ENCODE data around the gene NXF2B.
"Not testable (repeated sequence)": the region's sequence is repeated elsewhere in the genome, so short reads cannot be mapped to it uniquely, and the experiment has no call there.

The NXF2B gene, protein sequence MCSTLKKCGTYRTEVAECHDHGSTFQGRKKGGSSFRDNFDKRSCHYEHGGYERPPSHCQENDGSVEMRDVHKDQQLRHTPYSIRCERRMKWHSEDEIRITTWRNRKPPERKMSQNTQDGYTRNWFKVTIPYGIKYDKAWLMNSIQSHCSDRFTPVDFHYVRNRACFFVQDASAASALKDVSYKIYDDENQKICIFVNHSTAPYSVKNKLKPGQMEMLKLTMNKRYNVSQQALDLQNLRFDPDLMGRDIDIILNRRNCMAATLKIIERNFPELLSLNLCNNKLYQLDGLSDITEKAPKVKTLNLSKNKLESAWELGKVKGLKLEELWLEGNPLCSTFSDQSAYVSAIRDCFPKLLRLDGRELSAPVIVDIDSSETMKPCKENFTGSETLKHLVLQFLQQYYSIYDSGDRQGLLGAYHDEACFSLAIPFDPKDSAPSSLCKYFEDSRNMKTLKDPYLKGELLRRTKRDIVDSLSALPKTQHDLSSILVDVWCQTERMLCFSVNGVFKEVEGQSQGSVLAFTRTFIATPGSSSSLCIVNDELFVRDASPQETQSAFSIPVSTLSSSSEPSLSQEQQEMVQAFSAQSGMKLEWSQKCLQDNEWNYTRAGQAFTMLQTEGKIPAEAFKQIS

DNA sequence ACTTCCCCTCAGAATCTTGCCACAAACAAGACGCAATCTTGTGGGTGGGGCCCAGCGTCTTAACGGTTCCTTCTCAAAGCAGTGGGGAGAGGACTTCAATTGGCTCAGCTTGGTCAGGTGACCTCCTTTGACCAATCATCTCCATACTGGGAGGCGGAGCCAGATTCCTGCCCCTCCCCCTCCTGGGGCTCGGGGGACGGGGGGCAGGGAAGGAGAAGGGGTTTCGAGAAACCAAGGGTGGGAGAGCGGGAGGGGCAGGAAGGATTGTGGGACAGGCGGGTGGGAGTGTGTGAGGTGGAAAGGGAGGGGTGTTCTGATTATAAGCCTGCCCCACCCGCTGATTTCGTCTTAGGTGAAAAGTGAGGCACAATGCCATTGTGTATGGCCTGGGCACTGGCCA, at the start of gene NXF2B:
Gene NXF2B (minus strand): TSS at position 101 of the 400 bp plus-strand sequence. CDS start 59,972 bp downstream, outside the sequence.
- DNase-seq: not testable (repeated sequence)

DNA sequence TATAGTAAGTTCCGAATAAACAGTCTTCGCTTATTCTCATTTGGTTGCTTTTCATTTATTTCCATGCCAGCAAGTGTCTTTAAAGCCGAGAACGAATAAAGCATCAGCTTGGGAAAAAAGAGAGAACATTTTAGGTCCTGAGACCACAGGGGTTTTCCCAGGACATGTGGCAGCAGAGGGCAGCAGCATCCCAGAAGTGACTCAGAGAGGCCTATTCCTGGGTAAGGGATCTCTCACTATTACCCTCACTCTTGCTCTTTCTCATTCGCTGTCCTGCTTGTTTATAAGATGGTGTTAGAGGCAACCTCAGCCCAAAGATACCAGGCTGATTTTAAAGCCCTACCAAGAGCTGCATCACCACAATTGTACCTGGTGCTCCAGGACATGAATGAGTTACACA, 39.0 kb upstream of the NXF2B start:
- DNase-seq: not testable (repeated sequence)

DNA sequence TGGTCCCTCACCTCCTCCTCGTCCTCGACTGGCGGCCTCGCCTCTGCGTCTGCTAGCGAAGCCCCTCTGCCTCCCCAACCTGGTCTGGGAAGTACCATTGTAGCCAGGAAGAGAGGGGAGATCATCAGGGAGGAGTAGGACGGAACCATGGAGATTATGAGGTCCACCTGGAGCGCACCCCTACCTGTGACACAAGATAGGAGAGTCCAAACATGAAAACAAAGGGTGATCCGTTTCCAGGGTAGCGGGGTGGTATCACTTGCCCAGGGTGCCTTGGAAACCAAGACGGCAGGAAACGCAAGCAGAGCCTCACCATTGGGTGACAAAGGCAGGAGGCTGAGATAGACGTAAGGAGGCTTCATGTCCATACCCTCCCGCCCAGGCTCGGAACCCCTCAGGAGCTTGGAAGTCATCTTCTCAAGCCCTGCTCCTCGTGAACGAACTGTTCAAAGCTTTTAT, 32.0 kb upstream of the NXF2B start, which contains the start of gene TCP11X2:
Gene TCP11X2 (minus strand): TSS at position 51 of the 459 bp plus-strand sequence.
- not testable (repeated sequence) for DNase-seq

DNA sequence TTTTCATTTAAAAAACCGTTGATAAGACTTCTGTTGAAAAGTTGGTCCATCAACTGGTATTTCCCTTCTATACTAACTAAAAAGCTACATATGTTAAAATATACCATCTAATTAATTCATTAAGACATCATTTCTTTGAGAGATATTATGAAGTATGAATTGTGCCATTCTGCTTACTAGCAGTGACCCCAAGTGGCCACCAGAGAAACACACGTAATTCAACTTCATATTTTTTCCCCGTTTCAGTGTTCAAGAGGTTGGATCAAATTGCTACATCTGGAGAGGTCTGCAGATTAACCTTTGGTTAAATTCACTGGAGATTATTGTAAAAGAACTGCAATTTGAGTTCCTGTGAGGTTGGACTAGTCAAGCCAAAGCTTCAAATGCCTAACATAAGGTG, 30.4 kb upstream of the NXF2B start:
- DNase-seq: not testable (repeated sequence)

DNA sequence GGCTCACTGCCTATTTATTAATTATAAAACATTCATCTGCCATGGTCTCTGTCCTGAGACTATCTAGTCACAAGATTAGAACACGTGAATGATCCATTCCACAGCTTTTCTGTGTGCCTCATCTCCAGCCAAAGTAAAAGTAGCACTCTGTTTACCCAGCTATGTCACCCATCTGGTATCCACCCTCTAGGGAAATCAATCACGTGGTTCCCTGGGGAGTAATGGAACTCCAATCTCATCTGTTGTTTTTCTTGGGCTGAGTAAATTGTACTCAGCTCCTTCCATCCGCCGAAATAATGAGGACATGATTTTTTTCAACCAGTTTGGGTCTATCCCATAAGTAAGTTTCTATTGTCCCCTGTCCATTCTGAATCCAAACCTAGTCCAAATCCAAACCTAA, 18.8 kb upstream of the NXF2B start:
- not testable (repeated sequence) for DNase-seq

DNA sequence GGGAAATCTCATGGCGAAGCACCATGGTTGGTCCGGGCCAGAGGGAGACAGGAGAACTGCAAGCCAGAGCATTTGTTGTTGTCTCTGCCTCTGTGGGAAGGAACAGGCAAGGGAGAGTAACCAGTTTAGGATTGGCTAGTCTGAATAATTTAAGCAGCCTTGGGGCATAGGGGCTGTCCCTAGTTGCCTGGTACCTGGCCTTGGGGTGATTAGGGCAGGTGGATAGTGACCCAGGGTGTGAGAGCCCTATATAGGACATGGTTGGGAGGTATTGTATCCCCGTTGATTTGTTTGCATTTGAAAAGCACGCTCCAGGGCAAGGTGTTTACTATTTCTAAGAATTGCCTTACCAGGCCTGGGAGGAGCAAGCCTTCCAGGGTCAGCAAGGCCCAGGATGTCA, 25.3 kb downstream of the NXF2B start:
- not testable (repeated sequence) for DNase-seq

DNA sequence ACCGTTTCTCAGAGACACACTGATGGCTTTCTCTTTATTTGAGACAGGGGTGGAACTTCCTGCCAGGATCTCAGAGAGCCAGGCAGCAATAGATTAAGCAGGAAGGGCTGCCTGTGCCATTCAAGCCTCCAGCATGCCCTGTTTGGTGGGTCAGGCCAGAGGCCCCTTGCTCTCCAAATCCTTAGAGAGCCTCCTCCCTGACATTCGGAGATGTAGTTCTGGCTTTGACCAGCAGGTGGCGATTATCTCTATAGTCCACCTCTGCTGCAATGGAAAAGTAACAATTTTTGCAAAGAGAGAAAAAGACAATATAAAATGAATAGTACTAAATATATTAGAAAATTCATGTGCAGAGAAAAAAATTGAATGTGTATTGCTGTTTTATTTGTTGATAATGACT, 93.9 kb downstream of the NXF2B start:
- peak; percentile 59 for DNase-seq

DNA sequence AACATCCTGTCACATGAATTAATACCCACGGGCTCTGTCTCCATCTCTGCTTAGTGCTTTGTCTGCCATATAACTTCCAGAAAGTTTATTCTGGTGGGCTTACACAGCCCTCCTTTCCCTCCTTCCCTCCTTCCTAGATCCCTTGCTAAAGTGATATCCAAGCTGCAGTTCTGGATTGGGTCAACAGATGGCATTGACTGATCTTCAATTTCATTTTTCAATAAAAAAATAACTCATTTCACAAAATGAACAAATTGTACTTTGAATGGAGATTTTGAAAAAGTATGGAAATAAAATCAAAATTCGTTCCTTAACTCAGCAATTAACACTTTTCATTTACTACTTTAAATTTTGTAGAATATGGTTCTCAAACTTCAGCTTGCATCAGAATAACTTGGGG, 97.9 kb downstream of the NXF2B start:
- no peak for DNase-seq

DNA sequence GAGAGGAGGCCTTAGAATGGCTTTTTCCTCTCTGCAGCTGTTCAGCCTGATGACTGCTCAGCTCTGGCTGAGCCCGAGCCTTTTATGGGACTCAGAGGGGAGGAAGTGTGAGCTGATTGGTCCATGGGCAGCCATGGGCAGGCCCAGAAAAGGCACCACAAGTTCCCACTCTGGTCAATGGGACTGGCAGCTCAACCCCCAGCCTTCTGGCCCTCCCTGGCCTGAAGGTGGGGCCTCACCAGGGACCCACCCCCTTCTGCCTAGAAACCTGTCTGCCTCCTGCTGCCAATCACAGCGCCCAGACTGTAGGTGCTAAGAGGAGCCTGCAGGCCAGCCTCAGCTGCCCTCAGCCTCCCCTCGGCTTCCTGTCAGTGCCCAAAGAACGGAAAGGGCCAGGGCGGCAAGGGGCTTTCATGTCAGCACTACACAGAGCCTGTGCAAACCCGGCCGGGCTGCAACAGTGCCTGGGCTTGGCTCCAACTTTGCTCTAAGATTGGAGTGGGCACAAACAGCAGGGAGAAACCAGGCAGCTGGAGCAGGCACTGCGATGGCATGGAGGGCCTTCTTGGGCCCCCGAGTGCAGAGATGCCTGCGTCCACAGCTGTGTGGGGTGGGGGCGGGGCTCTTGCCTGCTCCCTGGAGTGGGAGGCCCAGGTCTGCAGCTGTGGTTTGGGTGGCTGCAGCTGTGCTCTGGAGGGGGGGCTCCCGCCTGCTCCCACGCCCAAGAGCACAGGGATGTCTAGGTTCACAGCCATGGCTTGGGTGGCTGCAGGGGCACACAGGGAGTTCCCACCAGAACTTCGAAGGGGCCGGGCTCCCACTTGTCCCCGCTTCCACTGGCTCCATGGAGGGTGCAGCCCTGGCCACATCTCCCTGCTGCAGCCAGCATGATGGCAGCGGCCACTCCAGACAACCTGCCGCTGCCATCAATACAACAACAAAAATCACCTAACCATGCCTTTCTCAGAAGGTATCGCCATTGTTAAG, 100.2 kb downstream of the NXF2B start:
- DNase-seq: peak; percentile 38

DNA sequence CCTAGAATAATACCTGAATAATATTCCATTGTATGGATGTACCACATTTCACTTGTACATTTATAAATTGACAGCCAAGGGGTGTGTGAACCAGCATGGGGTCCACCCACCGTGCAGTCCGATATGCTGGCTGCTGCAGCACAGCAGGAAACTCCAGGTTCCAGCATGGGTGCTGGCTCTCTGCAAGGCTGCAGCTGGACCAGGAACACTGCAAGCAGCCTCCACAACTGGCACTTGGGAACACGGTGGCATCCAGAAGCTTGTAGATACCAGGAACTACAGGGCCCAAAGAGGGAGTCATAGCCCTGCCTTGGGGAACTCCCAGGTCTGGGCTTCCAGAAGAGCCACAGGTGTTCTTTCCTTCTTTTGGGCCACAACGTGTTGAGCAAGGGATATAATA, 101.6 kb downstream of the NXF2B start:
- DNase-seq: no peak

Data from CD4-positive, alpha-beta T cell treated with Interleukin-10 for 1 hour (primary cell).